Colonic mucosa (tissue), 4 donors: Measurements from ENCODE around the gene PHF10. TPM values are rescaled to one million over a fixed set of nuclear protein-coding genes. Genes with fewer than 3 reads are reported as not detected.

ENCODE experiments used
- DNase-seq: peaks from one replicate; pipeline ENCODE4 v3.0.0-alpha.2; 2020
- H3K27ac ChIP-seq: fragments of 200-600 bp; one replicate; pipeline ENCODE4 v1.8.0; 2021
- H3K27me3 ChIP-seq: fragments of 200-600 bp; one replicate; pipeline ENCODE4 v1.8.0; 2021
- H3K36me3 ChIP-seq: fragments of 200-600 bp; one replicate; pipeline ENCODE4 v1.8.0; 2021
- H3K4me1 ChIP-seq: fragments of 200-600 bp; one replicate; pipeline ENCODE4 v1.8.0; 2021; ENCODE audit warnings: mild to moderate bottlenecking
- H3K4me3 ChIP-seq: fragments of 200-600 bp; one replicate; pipeline ENCODE4 v1.8.0; 2021
- H3K9ac ChIP-seq, 2 donors: one replicate each; pipeline ENCODE4 v1.7.0; 2013; ENCODE audit warnings: control low read depth in 2 of 2, low read depth in 2 of 2, low read length in 2 of 2
- H3K9me3 ChIP-seq: fragments of 200-600 bp; one replicate; pipeline ENCODE4 v1.8.0; 2021
- CTCF ChIP-seq: fragments of 200-600 bp; IDR thresholded peaks from one replicate; pipeline ENCODE4 v1.8.0; 2022; ENCODE audit warnings: antibody characterized with exemption, mild to moderate bottlenecking
- intact Hi-C: fragments of 100-400 bp; cut with DNase I; formaldehyde crosslinking; loops from one replicate; pipeline ENCODE4 v1.14.1; 2022
- total RNA-seq, 2 donors: library from RNA; stranded (reverse); fragmentation: NEBNext Ultra II Directional in 1 of 2; extraction: Animal tissue kit (Norgen Biotek cat#: 25700) in 1 of 2; gene quantifications; one replicate each; pipeline ENCODE4 v1.2.1, GENCODE V29; 2021
- donor health status: healthy.
- donor health status: DM: no; HTN: no; CAD: no.
- donor health status: DM: no; HTN: no; CAD: no.

PHF10 gene
- total RNA-seq, 2 donors from 2014 or later: 37.5 to 39.6 TPM

GRCh38 chr6:169741344-169741743 lies 17.0 kb upstream of the PHF10 start:
- no peaks in the 10 kb centered on the region for H3K9me3 ChIP-seq
- TF ChIP-seq CTCF: no peak
- H3K27ac ChIP-seq: no peak overlapping the region
- no peak overlapping the region for H3K9ac ChIP-seq
- H3K27me3 ChIP-seq: no peaks in the 10 kb centered on the region
- no peaks in the 10 kb centered on the region for H3K4me1 ChIP-seq
- no peak for DNase-seq
- no peaks in the 10 kb centered on the region for H3K36me3 ChIP-seq
- no peak overlapping the region for H3K4me3 ChIP-seq
- intact Hi-C loops: no loop called here

DNA sequence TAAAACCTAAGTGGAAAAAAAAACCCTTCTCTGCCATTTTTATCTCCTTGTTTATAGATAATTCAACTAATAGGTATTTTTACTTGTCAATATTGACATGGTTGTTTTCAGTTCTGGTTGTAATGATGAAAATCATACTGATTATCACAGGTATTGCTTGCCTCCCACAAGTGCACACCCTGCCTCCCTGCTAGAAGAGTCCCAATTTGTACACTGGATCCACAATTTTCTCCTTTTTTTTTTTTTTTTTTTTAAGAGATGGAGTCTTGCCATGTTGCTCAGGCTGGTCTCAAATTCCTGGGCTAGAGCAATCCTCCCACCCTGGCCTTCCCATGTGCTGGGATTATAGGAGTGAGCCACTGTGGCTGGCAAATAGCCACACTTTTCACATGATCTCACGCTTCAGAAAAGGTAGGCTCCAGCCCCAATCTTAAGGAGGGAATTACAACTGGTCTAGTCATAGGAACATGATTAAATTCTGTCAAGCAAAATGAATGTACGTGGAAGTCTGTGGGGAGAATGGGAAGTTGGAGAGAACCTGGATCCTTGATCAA lies 14.8 kb upstream of the PHF10 start:
- no peaks in the 10 kb centered on the region for H3K36me3 ChIP-seq
- no peaks in the 10 kb centered on the region for H3K4me1 ChIP-seq
- H3K27ac ChIP-seq: no peak overlapping the region
- H3K27me3 ChIP-seq: no peaks in the 10 kb centered on the region
- no peak overlapping the region for H3K4me3 ChIP-seq
- no peaks in the 10 kb centered on the region for H3K9me3 ChIP-seq
- intact Hi-C loops: no loop called here
- DNase-seq: no peak
- H3K9ac ChIP-seq: no peak overlapping the region
- no peak for TF ChIP-seq CTCF

DNA sequence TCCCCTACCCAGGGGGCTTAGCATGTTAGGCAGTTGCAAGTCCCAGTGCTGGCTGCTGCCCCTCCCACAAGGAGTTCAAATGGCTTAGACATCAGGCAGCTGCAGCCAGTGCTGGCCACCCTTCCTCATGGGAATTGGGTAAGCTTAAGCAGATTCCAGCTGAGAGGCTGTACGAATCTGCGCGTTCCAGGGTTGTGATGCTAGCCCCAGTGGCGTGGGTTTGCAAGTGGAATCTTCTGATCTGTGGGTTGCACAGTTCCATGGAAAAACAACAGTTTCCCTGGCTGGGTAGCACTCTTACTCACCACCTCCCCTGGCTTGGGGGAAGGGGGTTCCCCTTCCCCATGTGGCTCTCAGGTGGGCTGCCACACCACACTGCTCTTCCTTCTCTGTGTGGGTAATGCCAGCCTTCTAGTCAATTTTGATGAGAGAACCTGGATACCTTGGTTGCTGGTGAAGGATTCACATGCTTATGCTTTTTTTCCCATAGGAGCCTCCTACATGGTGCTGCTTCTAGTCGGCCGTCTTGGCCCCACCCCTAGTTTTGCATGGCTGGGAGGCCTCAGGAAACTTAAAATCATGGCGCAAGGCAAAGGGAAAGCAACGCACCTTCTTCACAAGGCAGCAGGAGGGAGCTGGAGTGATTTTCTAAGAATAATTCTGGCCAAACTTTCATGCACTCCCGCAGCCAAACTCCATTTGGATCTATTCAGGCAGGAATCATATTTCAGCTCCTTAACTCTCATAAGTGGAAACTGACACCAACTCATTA lies 14.1 kb upstream of the PHF10 start:
- no peaks in the 10 kb centered on the region for H3K4me1 ChIP-seq
- intact Hi-C loops: no loop called here
- no peaks in the 10 kb centered on the region for H3K36me3 ChIP-seq
- no peak overlapping the region for H3K4me3 ChIP-seq
- H3K27me3 ChIP-seq: no peaks in the 10 kb centered on the region
- no peak overlapping the region for H3K9ac ChIP-seq
- no peaks in the 10 kb centered on the region for H3K9me3 ChIP-seq
- TF ChIP-seq CTCF: no peak
- no peak overlapping the region for H3K27ac ChIP-seq
- no peak for DNase-seq

DNA sequence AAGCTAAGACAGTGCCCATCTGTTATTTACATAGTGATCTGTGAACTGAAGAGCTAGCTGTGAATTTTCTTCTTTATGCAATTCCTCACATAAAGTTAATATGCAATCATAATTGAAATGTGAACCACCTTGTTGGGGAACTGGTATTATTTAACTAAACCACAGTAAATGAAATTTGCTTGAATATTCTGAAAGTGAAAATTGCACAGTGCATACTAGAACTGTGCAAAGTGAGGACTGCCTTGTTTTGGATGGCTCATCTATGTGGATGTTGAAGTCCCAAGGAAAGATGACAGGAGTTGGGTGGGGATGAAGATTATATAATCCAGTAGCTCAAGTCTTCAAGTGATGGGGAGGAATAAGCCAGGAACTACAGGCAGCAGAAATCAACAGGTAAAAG lies 5.7 kb upstream of the PHF10 start:
- DNase-seq: no peak
- Histone ChIP-seq H3K27me3 (no peaks in the 10 kb centered on the region), H3K4me3 (no peak overlapping the region), H3K9ac (no peak overlapping the region), H3K27ac (no peak overlapping the region), H3K4me1 (no peaks in the 10 kb centered on the region), H3K9me3 (no peaks in the 10 kb centered on the region), H3K36me3 (no peaks in the 10 kb centered on the region)
- intact Hi-C loops: no loop called here
- TF ChIP-seq CTCF: no peak

- no peak overlapping the region for H3K27ac ChIP-seq
- intact Hi-C loops: no loop called here
- H3K36me3 ChIP-seq: no peaks in the 10 kb centered on the region
- no peaks in the 10 kb centered on the region for H3K9me3 ChIP-seq
- no peak for DNase-seq
- H3K4me3 ChIP-seq: no peak overlapping the region
- TF ChIP-seq CTCF: no peak
- H3K27me3 ChIP-seq: no peaks in the 10 kb centered on the region
- no peak overlapping the region for H3K9ac ChIP-seq
- H3K4me1 ChIP-seq: no peaks in the 10 kb centered on the region
Measured at GRCh38 chr6:169726963-169727362, 2.7 kb upstream of the PHF10 start.
